AG09309 (cell line): ENCODE data around the gene MAP4K2.

Experiments used
- DNase-seq: peaks from one replicate; pipeline ENCODE4 v3.0.0-alpha.2; 2010; ENCODE audit warnings: low read depth
- H3K4me3 ChIP-seq: 2 replicates; pipeline ENCODE4 v1.5.1; 2011; ENCODE audit warnings: mild to moderate bottlenecking, low read depth, low read length, moderate library complexity; ENCODE audit not compliant: control insufficient read depth
- TF ChIP-seq, protein P1 (sequence below): IDR thresholded peaks from 2 replicates; pipeline ENCODE4 v1.5.1; 2011; ENCODE audit warnings: mild to moderate bottlenecking, low read depth, low read length, inconsistent platforms; ENCODE audit not compliant: insufficient read depth, control insufficient read depth; ENCODE audit errors: missing control alignments

Gene MAP4K2

GRCh38 chr11:64842851-64843685 lies 40.1 kb upstream of the MAP4K2 start:
- no peak for DNase-seq
- TF ChIP-seq, protein P1, sequence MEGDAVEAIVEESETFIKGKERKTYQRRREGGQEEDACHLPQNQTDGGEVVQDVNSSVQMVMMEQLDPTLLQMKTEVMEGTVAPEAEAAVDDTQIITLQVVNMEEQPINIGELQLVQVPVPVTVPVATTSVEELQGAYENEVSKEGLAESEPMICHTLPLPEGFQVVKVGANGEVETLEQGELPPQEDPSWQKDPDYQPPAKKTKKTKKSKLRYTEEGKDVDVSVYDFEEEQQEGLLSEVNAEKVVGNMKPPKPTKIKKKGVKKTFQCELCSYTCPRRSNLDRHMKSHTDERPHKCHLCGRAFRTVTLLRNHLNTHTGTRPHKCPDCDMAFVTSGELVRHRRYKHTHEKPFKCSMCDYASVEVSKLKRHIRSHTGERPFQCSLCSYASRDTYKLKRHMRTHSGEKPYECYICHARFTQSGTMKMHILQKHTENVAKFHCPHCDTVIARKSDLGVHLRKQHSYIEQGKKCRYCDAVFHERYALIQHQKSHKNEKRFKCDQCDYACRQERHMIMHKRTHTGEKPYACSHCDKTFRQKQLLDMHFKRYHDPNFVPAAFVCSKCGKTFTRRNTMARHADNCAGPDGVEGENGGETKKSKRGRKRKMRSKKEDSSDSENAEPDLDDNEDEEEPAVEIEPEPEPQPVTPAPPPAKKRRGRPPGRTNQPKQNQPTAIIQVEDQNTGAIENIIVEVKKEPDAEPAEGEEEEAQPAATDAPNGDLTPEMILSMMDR = no peak
- H3K4me3 ChIP-seq = no peak overlapping the region

DNA sequence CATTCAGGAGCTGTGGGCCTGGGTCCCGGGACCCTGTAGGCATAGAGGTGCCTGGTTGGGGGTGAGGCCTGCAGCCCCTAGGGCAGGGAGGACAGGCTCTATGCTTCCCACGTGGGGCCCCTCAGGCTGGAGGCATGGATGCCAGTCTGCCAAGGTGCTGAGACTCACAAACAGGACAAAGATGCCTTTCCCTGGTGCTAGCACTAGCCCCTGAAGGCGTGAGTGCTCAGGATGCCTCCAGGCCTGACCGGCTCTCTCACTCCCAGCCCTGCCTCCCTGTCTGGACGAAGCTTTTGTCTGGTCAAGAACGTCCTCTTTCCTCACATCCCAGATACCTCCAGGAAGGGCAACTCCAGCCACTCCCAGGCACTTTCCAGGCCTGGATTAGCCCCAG lies 39.3 kb upstream of the MAP4K2 start:
- DNase-seq = no peak
- no peak overlapping the region for H3K4me3 ChIP-seq
- TF ChIP-seq, protein P1 = no peak

- TF ChIP-seq, protein P1 = no peak
- H3K4me3 ChIP-seq = no peak overlapping the region
Measured at GRCh38 chr11:64841592-64842365, 38.8 kb upstream of the MAP4K2 start.

DNA sequence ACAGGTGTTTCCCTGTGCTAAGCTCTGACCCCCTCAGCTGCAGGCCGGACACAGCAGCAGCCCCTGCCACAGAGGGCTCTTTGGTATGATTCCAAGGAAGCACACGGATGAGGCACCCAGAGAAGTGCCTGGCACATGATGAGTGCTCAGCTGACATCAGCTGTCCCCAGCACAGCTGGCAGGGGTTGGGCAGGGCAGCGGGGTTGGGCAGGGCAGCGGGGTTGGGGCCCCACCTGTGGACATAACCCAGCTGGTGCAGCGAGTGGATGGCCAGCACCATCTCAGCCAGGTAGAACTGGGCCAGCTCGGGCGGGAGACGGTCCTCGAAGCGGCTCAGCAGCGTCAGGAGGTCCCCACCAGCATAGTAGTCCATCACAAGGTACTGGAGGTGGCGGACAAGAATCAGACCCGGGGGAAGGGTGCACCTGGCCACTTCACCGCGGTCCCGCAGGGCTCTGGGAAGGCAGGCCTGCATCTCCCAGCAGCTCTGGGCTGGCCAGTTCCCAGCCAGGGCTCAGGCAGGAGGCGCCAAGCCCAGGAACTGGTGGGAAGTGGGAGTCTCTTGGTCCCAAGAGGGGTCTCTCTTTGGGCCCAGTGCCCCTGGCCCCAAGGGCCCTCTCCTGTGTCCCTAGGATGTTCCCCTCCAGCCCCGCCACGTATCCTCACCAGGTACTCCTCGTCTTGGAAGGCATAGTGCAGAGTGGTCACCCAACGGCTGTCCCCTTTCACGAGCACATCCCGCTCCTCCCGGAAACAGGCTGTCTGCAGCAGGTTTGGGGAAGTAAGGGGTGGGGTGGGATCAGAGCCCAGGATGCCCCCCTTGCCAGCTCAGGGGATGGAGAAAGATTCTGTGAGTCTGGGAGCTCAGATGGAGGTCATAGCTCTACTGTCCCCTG lies 37.1 kb upstream of the MAP4K2 start:
- no peak for DNase-seq
- TF ChIP-seq, protein P1 = no peak

More at GRCh38 chr11:64841592-64842365, 38.8 kb upstream of the MAP4K2 start:
- DNase-seq = no peak

DNA sequence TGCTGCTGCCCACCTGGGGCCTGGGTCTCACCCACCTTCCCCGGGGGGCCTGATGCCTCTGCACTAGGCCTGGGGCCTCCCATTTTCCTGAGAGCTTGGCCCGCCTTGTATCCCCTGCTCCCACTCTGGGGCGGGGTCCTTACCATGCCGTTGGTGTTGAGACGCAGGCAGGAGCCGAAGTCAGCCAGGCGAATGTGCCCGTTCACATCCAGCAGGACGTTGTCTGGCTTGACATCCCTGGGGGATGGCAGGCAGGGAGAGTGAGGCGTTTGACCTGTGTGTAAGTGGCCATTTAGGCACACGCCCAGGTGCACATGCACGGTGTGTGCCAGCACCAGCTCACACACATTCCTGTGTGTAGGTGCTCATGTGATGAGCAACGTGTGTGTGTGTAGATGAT lies 36.3 kb upstream of the MAP4K2 start:
- TF ChIP-seq, protein P1 = no peak
- H3K4me3 ChIP-seq = no peak overlapping the region
- no peak for DNase-seq

More for the DNA sequence above, 37.1 kb upstream of the MAP4K2 start:
- H3K4me3 ChIP-seq = no peak overlapping the region
